Activated naive CD4-positive, alpha-beta T cell treated with anti-CD3 and anti-CD28 coated beads for 36 hours (primary cell): ENCODE measurements around the gene TIPARP. TPM values are rescaled to one million over a fixed set of nuclear protein-coding genes. Genes with fewer than 3 reads are reported as not detected.
"Not testable (repeated sequence)": the region's sequence is repeated elsewhere in the genome, so short reads cannot be mapped to it uniquely, and the experiment has no call there.

Experiments
- CTCF ChIA-PET: fragments of 350-600 bp; sonication (Branson Sonifier 250); formaldehyde crosslinking; loops from one replicate; lab custom pipeline; 2021; ENCODE audit warnings: antibody characterized with exemption; lab: Charles Lee
- DNase-seq: peaks from one replicate; pipeline ENCODE4 v3.0.0-alpha.2; 2020
- H3K27ac Mint-ChIP-seq: one replicate; pipeline ENCODE4 v1.8.0; 2021; ENCODE audit warnings: mild to moderate bottlenecking, mixed read lengths
- H3K27me3 Mint-ChIP-seq: one replicate; pipeline ENCODE4 v1.8.0; 2021; ENCODE audit warnings: low read depth, mixed read lengths
- H3K36me3 Mint-ChIP-seq: one replicate; pipeline ENCODE4 v1.8.0; 2021; ENCODE audit warnings: low read depth, mixed read lengths
- H3K4me1 Mint-ChIP-seq: one replicate; pipeline ENCODE4 v1.8.0; 2021; ENCODE audit warnings: low read depth, mixed read lengths
- H3K4me3 Mint-ChIP-seq: one replicate; pipeline ENCODE4 v1.8.0; 2021; ENCODE audit warnings: mild to moderate bottlenecking, moderate library complexity, mixed read lengths
- H3K9me3 Mint-ChIP-seq: one replicate; pipeline ENCODE4 v1.8.0; 2021; ENCODE audit warnings: mixed read lengths
- intact Hi-C: fragments of 100-400 bp; cut with micrococcal nuclease; formaldehyde crosslinking; loops from one replicate; pipeline ENCODE4 v1.15.1; 2023
- total RNA-seq, 2 experiments: library from RNA; stranded (reverse); gene quantifications; one replicate each; pipeline ENCODE4 v1.2.3, GENCODE V29; 2021

TIPARP gene
- total RNA-seq, 2 experiments from 2014 or later: 15.7 to 17.1 TPM

DNA sequence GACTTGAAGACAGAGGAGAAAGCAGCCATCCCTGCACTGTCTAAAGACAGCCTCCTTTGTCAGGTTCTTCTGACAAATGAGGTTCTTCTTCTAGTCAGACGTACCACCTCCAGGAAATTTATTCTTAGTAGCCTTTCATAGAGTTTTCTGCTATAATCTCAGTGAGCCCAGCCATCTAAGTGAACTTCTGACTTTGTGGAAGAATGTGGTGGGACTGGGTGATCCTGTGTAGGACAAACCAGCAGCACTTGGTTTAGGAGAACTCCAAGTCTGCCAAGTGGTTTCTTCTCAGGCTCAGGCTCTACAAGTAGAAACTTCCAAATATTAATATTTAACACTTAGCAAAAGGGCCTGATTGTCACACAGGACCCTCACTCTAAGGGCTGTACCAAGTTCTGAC, 52.1 kb downstream of the TIPARP start:
- H3K4me3 Mint-ChIP-seq: no peak overlapping the region
- H3K4me1 Mint-ChIP-seq: peaks cover 3% of the 10 kb centered on the region

DNA sequence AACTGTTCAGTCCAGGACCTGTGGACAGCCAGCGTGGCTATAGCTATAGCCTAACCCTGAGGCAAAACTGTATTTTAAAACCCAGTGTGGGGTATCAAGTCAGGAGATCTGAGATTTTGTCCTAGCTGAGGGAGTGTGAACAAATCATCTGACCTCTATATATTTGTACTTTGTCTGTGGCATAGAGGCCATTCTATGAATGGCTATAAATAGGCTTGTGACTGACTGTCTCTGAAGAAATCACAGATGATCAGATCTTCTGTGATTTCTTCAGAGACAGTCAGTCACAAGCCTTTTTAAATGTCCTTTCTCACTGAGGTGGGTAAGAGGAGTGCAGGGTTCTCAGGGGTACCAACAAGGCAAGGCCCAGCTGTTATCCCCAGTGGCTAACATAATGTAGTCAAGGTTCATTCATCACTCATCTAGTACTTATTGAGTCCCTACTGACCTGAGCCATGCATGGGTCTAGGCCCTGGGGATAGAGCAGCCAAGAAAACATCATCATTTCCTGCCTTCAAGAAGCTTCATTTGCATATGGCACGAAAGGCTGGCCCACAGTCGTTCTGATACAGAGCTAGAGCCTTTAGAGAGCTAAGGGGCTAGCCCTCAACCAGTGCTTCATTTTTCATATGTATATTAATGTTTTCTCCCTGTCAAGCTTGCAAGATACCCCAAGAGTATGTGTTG, 53.3 kb downstream of the TIPARP start:
- intact Hi-C loops: no loop called here
- CTCF ChIA-PET: no interaction called here
- H3K27ac Mint-ChIP-seq: no peak overlapping the region

More for the DNA sequence above, 52.1 kb downstream of the TIPARP start:
- Mint-ChIP-seq H3K27me3 (no peaks in the 10 kb centered on the region), H3K36me3 (no peaks in the 10 kb centered on the region), H3K9me3 (no peaks in the 10 kb centered on the region), H3K27ac (no peak overlapping the region)
- CTCF ChIA-PET: no interaction called here
- intact Hi-C loops: no loop called here
- no peak for DNase-seq

DNA sequence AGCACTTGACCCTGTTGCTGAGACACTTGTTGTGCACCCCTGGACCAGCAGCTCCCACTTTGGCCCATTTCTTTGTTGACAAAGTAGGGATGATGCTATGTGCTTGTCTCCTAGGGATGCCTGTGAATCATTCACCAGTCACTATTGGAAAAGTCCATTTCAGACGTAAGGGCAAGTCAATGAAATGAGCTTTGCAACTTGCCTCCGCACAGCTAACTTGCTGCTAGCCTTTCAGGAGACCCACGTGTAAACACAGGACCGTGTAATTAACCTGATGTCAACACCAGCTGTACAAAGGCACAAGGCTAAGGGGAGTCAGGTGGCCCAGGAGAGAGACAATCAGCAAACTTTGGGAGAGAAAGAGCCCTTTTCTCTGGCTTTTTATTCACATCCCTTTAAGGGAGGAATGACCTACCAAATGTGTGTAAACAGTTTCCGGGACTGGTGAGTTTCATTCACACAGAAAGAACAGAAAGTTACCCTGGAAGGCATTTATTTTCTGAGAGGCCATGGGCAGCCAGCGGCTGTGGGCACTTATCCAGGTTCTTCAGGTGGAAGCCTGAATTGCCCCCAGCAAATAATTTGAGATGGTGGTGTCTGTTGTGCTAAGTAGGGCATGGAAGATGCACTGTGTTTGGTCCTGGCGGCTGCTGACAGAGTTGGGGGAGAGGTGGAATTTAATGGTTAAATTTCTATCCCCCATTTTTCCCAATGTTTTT, 54.0 kb downstream of the TIPARP start:
- H3K36me3 Mint-ChIP-seq: no peaks in the 10 kb centered on the region
- intact Hi-C loops: no loop called here
- no peaks in the 10 kb centered on the region for H3K4me1 Mint-ChIP-seq
- no peaks in the 10 kb centered on the region for H3K9me3 Mint-ChIP-seq
- CTCF ChIA-PET: no interaction called here
- H3K27ac Mint-ChIP-seq: no peak overlapping the region
- no peaks in the 10 kb centered on the region for H3K27me3 Mint-ChIP-seq
- DNase-seq: no peak
- no peak overlapping the region for H3K4me3 Mint-ChIP-seq

More for the DNA sequence above, 53.3 kb downstream of the TIPARP start:
- no peaks in the 10 kb centered on the region for H3K36me3 Mint-ChIP-seq
- peak; percentile 14 for DNase-seq
- H3K4me1 Mint-ChIP-seq: peaks cover 3% of the 10 kb centered on the region
- no peaks in the 10 kb centered on the region for H3K27me3 Mint-ChIP-seq
- no peaks in the 10 kb centered on the region for H3K9me3 Mint-ChIP-seq
- no peak overlapping the region for H3K4me3 Mint-ChIP-seq

DNA sequence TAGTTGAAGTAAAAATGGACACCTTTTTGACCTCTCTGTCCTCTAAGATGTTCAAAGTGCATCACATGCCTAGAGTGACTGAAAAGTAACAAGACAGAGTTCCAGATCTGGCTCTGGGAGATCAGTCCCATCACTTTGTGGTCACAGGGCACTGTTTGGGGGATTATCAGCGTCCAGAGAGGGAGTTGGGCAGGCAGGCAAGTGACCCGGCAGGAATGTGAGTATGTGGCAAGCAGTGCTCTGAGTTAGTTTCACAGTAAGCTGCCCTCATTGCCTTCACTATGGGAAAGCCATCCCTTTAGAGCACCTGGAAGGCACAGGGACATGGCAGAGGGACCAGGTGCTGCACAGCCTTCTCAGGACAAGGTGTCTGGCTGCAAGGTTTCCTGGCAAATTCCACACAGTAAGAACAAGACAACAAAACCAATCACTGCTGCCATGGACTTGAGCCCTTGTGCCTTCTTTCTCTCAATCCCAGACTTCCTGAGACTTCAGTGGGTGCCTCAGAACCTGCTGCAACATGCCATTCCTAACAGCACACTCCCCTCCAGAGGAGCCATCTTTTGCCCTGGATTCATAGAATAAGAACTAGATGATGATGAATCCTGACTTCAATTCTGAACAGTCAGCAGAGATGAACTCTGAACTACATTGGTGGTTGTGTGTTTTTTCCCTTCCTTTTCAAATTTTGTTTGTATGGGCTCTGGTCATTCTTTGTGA, 55.2 kb downstream of the TIPARP start:
- H3K27me3 Mint-ChIP-seq: no peaks in the 10 kb centered on the region
- DNase-seq: no peak
- H3K27ac Mint-ChIP-seq: no peak overlapping the region
- no peaks in the 10 kb centered on the region for H3K36me3 Mint-ChIP-seq
- intact Hi-C loops: no loop called here
- no peak overlapping the region for H3K4me3 Mint-ChIP-seq
- H3K9me3 Mint-ChIP-seq: no peaks in the 10 kb centered on the region
- H3K4me1 Mint-ChIP-seq: no peaks in the 10 kb centered on the region
- CTCF ChIA-PET: interaction anchor here (0.6 kb wide), 1 partner anchor 512 kb away, joined by 3 read pairs; no protein-coding TSS in a partner anchor

DNA sequence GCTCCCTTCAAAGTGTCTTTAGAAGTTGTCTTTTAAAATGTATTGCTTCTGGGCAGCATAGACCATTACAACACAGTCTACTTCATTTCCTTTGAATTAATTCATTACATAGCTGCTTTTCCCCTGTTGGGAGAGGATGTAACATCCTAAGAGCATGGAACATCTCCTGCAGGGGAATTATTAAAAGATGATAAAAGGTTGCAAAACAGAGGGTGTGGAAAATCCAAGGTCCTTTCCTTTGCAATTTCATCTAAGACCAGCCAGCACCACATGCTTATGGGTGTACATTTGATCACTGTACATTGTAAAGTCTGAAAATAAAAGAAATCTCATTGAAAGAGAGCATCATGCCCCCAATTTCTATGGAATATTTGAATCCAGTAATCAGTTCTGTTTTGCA, 57.4 kb downstream of the TIPARP start:
- no peak overlapping the region for H3K4me3 Mint-ChIP-seq
- no peaks in the 10 kb centered on the region for H3K36me3 Mint-ChIP-seq
- no peak overlapping the region for H3K27ac Mint-ChIP-seq
- no peaks in the 10 kb centered on the region for H3K27me3 Mint-ChIP-seq
- intact Hi-C loops: no loop called here
- H3K9me3 Mint-ChIP-seq: no peaks in the 10 kb centered on the region
- no peaks in the 10 kb centered on the region for H3K4me1 Mint-ChIP-seq
- DNase-seq: no peak
- CTCF ChIA-PET: no interaction called here

DNA sequence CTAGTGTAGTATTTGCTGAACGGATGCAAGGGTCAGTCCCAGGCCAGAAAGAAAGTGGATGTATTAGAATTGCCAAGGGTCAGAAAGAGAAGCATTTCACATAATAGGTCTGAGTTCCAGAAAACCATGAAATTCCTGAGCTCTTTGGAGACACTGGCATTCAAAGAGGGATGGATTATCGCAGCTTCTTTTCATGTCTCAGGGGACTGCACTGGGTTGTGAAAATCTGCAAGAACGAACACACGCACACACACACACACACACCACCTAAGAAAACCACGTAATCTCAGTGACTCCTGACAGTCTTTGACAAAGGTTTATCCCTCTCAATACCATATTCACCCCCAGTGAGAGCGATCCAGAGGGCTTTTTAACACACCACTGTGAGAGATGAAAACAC, 57.9 kb downstream of the TIPARP start:
- no peaks in the 10 kb centered on the region for H3K4me1 Mint-ChIP-seq
- no peak overlapping the region for H3K4me3 Mint-ChIP-seq

DNA sequence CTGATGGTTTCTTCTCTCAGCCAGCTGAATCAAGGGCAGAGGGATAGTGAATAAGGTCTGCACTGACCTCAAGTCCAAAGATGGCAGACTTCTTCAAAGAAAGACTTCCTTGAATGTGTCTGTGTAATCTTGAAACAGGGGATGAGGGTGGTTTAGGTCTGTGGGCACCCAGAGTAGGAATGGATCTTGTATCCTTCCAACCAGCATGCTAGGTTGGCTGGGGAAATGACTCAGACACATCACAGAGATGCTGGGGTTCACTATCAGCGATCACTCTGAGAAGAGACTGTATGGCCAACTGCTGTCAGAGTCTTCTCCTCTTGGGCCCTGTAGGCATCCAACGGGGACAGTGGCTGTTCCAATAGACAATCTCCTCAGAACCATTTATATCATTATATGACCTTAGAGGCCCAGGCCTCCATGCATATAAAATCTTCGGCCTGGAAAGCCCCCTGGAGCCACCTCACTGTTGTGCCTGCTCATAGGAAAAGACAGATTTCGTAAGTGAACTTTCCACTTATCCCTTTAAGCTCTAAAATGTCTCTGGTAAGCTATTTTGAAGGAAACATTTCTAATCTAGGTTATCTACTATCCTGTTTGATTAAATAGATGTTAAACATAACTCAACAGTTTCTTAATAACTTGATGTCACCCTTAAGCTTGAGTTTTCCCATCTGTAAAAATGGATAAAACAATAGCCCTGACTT, 58.5 kb downstream of the TIPARP start:
- DNase-seq: no peak
- no peaks in the 10 kb centered on the region for H3K9me3 Mint-ChIP-seq
- no peaks in the 10 kb centered on the region for H3K27me3 Mint-ChIP-seq
- H3K27ac Mint-ChIP-seq: no peak overlapping the region
- intact Hi-C loops: no loop called here
- CTCF ChIA-PET: interaction anchor here (0.7 kb wide), 1 partner anchor 689 kb away, joined by 3 read pairs; no protein-coding TSS in a partner anchor
- H3K36me3 Mint-ChIP-seq: no peaks in the 10 kb centered on the region
- no peak overlapping the region for H3K4me3 Mint-ChIP-seq
- H3K4me1 Mint-ChIP-seq: no peaks in the 10 kb centered on the region

More for the DNA sequence above, 57.9 kb downstream of the TIPARP start:
- Mint-ChIP-seq H3K27me3 (no peaks in the 10 kb centered on the region), H3K36me3 (no peaks in the 10 kb centered on the region), H3K9me3 (no peaks in the 10 kb centered on the region), H3K27ac (no peak overlapping the region)
- intact Hi-C loops: no loop called here
- CTCF ChIA-PET: interaction anchor here (0.7 kb wide), 1 partner anchor 688 kb away, joined by 3 read pairs; no protein-coding TSS in a partner anchor
- DNase-seq: no peak

DNA sequence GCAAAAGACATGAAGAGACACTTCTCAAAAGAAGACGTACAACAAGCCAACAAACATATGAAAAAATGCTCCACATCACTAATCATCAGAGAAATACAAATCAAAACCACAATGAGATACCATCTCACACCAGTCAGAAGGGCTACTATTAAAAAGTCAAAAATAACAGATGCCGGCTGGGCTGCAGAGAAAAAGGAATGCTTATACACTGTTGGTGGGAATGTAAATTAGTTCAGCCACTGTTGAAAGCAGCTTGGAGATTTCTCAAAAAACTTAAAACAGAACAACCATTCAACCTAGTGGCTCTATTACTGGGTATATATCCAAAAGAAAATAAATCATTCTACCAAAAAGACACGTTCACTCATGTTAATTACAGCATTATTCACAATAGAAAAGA, 60.3 kb downstream of the TIPARP start:
- H3K36me3 Mint-ChIP-seq, H3K4me3 Mint-ChIP-seq, H3K9me3 Mint-ChIP-seq, H3K4me1 Mint-ChIP-seq, H3K27ac Mint-ChIP-seq, H3K27me3 Mint-ChIP-seq, DNase-seq, CTCF ChIA-PET, intact Hi-C loops: not testable (repeated sequence)

DNA sequence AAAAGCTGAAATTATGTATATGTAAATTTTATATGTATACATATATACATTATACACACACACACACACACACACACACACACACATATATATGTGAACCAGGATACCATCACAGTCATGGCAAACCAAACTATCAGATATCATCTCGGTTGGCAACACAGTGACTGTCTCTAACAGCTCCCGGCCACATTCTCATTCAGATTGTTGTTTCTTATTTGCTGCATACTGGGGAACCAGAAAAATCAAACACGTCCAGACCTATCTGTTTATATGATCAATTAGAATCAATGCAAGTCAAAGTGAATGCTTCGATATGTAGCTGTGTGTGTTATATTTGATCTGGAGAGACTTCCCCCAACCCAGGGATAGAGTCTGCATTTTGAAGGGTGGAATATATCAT, 61.1 kb downstream of the TIPARP start:
- H3K9me3 Mint-ChIP-seq: no peaks in the 10 kb centered on the region
- no peaks in the 10 kb centered on the region for H3K4me1 Mint-ChIP-seq
- H3K27ac Mint-ChIP-seq: no peak overlapping the region
- CTCF ChIA-PET: no interaction called here
- no peaks in the 10 kb centered on the region for H3K27me3 Mint-ChIP-seq
- intact Hi-C loops: no loop called here
- H3K36me3 Mint-ChIP-seq: no peaks in the 10 kb centered on the region
- DNase-seq: no peak
- no peak overlapping the region for H3K4me3 Mint-ChIP-seq

DNA sequence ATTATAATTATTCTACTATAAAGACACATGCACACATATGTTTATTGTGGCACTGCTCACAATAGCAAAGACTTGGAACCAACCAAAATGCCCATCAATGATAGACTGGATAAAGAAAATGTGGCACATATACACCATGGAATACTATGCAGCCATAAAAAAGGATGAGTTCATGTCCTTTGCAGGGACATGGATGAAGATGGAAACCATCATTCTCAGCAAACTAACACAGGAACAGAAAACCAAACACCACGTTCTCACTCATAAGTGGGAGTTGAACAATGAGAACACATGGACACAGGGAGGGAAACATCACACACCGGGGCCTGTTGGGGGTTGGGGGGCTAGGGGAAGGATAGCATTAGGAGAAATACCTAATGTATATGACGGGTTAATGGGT, 62.7 kb downstream of the TIPARP start:
- not testable (repeated sequence) for H3K4me1 Mint-ChIP-seq, H3K27me3 Mint-ChIP-seq, H3K4me3 Mint-ChIP-seq

DNA sequence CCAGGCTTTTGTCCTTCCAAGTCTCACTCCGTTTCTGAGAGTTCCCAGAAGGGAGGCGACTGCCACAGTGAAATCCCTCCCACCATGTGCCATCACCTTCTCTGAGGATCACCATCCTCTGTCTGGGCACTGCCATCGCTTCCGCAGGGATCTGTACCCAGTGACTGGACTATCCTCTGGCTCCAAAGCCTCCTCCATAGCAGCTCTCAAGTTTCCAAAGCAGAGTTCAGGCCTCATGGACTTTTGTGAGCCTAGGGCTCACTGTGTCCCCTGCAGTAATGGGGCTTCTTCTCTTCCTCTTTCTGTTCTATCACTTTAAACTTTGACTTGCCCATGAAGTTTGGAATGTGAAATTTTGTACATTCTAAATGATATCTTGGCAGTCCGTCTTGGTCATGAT, 63.9 kb downstream of the TIPARP start:
- Mint-ChIP-seq H3K4me1 (no peaks in the 10 kb centered on the region), H3K36me3 (no peaks in the 10 kb centered on the region), H3K9me3 (no peaks in the 10 kb centered on the region), H3K4me3 (no peak overlapping the region), H3K27me3 (no peaks in the 10 kb centered on the region), H3K27ac (no peak overlapping the region)
- CTCF ChIA-PET: no interaction called here
- intact Hi-C loops: no loop called here
- DNase-seq: no peak

More for the DNA sequence above, 62.7 kb downstream of the TIPARP start:
- DNase-seq, intact Hi-C loops, H3K9me3 Mint-ChIP-seq, CTCF ChIA-PET, H3K27ac Mint-ChIP-seq, H3K36me3 Mint-ChIP-seq: not testable (repeated sequence)

DNA sequence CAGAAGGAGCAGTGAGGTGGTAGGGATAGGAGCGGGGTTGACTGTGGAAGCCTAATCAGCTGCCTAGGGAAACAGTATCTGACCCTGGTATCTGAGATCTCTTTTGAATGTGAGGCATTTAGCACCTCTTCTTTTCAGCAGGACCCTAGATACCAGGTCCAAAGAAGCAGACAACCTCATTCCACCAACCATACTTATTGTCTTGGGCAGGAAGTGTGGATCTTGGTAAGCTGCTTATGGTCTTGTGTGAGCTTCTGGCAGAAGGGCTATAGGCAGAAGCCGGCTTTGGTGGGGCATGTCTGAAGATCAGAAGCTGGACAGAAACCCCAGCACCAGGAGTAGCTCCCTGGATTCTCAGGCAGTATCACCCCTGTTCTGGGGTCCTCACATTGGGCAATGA, 65.6 kb downstream of the TIPARP start:
- Mint-ChIP-seq H3K9me3 (no peaks in the 10 kb centered on the region), H3K36me3 (no peaks in the 10 kb centered on the region), H3K4me1 (no peaks in the 10 kb centered on the region), H3K27ac (no peak overlapping the region), H3K4me3 (no peak overlapping the region), H3K27me3 (no peaks in the 10 kb centered on the region)
- CTCF ChIA-PET: no interaction called here
- intact Hi-C loops: no loop called here
- no peak for DNase-seq
